K562 (cell line): ENCODE results near the gene CCL2. TPM values are rescaled to one million over a fixed set of nuclear protein-coding genes. Genes with fewer than 3 reads are reported as not detected.

ENCODE experiments used
- ATAC-seq: fragments of 200-7000 bp; cut with Tn5 transposase; 3 replicates; pipeline ENCODE4 v1.9.1; 2020; ENCODE audit warnings: moderate library complexity
- BruUV-seq: library from RNA; stranded (reverse); fragments of 400-500 nt; replicated peaks from 2 replicates; lab custom pipeline; 2021; lab: Mats Ljungman, UMichigan
- CTCF ChIA-PET: fragments of 300-600 bp; formaldehyde crosslinking; extraction: SDS; loops from one replicate; lab custom pipeline; 2021; ENCODE audit warnings: low intra/inter-chr PET ratio; lab: Yijun Ruan, JAX
- POLR2A ChIA-PET: fragments of 300-600, 350-650 bp; sonication (Branson Sonifier 250); formaldehyde crosslinking; extraction: SDS; loops from one replicate; lab custom pipeline; 2021; ENCODE audit warnings: antibody characterized with exemption, inconsistent platforms; lab: Yijun Ruan, JAX
- DNase-seq, 4 experiments: peaks; one replicate each; pipeline versions ENCODE4 v3.0.0 to v3.0.0-alpha.2; 2011 to 2018; ENCODE audit warnings: low spot score in 3 of 4, mixed read lengths in 3 of 4; ENCODE audit errors: extremely low read depth in 1 of 4
- FAIRE-seq: peaks from 2 replicates; lab custom pipeline; 2011; peaks lifted over from hg19 to GRCh38; lab: Jason Lieb, UNC
- H2AFZ ChIP-seq: 2 replicates; pipeline ENCODE4 v1.6.0; 2011; ENCODE audit warnings: low read depth, low read length, control low read depth, inconsistent platforms
- H3K27ac ChIP-seq: fragments of 200-600 bp; 3 replicates; pipeline ENCODE4 v1.8.0; 2011; ENCODE audit warnings: low read depth, mild to moderate bottlenecking, control low read depth, inconsistent platforms, low read length, moderate library complexity, mixed read lengths; ENCODE audit errors: extremely low read depth
- H3K27me3 ChIP-seq, 2 experiments: fragments of 300-600 bp in 1 of 2; 2 replicates in 1 of 2; 3 replicates in 1 of 2; pipeline versions ENCODE4 v1.6.0 to v1.8.0; 2011; ENCODE audit warnings: inconsistent platforms in 2 of 2, low read length in 2 of 2, mild to moderate bottlenecking in 1 of 2, mixed read lengths in 1 of 2, moderate library complexity in 1 of 2; ENCODE audit not compliant: control insufficient read depth in 2 of 2, insufficient read depth in 2 of 2
- H3K36me3 ChIP-seq: fragments of 300-600 bp; 3 replicates; pipeline ENCODE4 v1.8.0; 2011; ENCODE audit warnings: mild to moderate bottlenecking, low read length, inconsistent platforms; ENCODE audit not compliant: control insufficient read depth, insufficient read depth
- H3K4me1 ChIP-seq, 2 experiments: fragments of 200-600 bp in 1 of 2; replicated peaks in 1 of 2; 2 replicates in 1 of 2; 3 replicates in 1 of 2; pipeline versions ENCODE4 v1.5.1 to v1.8.0; 2011; ENCODE audit warnings: inconsistent platforms in 2 of 2, low read length in 2 of 2, mild to moderate bottlenecking in 1 of 2, mixed read lengths in 1 of 2, moderate library complexity in 1 of 2; ENCODE audit not compliant: control insufficient read depth in 2 of 2, insufficient read depth in 2 of 2
- H3K4me2 ChIP-seq: 2 replicates; pipeline ENCODE4 v1.6.1; 2011; ENCODE audit warnings: low read length, control low read depth, inconsistent platforms, mixed read lengths; ENCODE audit not compliant: insufficient read depth
- H3K4me3 ChIP-seq: fragments of 200-600 bp; sonication (generic), shearing (Covaris generic); 2 replicates; pipeline ENCODE4 v1.5.1; 2016; ENCODE audit warnings: control low read depth, inconsistent platforms
- H3K79me2 ChIP-seq: fragments of 200-600 bp; 3 replicates; pipeline ENCODE4 v1.8.0; 2011; ENCODE audit warnings: low read length, inconsistent platforms; ENCODE audit not compliant: control insufficient read depth, insufficient read depth
- H3K9ac ChIP-seq, 2 experiments: 2 replicates each; pipeline versions ENCODE4 v1.6.0 to v1.6.1; 2011; ENCODE audit warnings: low read depth in 2 of 2, low read length in 2 of 2, control low read depth in 1 of 2, inconsistent platforms in 1 of 2, mild to moderate bottlenecking in 1 of 2, mixed read lengths in 1 of 2; ENCODE audit not compliant: insufficient read depth in 1 of 2
- H3K9me1 ChIP-seq: one replicate; pipeline ENCODE4 v1.6.0; 2011; ENCODE audit warnings: inconsistent platforms, mild to moderate bottlenecking, low read length, moderate library complexity; ENCODE audit not compliant: control insufficient read depth, insufficient read depth
- H3K9me3 ChIP-seq: replicated peaks from 2 replicates; pipeline ENCODE4 v1.5.1; 2011; ENCODE audit warnings: low read depth, low read length, inconsistent platforms; ENCODE audit not compliant: control insufficient read depth, insufficient read depth
- H4K20me1 ChIP-seq: replicated peaks from 2 replicates; pipeline ENCODE4 v1.6.1; 2011; ENCODE audit warnings: low read length, inconsistent platforms, mixed read lengths; ENCODE audit not compliant: control insufficient read depth, insufficient read depth
- C11orf30 ChIP-seq: fragments of 450-650 bp; IDR thresholded peaks from 2 replicates; pipeline ENCODE4 v1.6.1; 2016; ENCODE audit warnings: low read depth, mild to moderate bottlenecking
- MAFF ChIP-seq: IDR thresholded peaks from 2 replicates; pipeline ENCODE4 v1.6.1; 2012; ENCODE audit warnings: low read length, improper control_type of control experiment
- MAFG ChIP-seq: fragments of 450-650 bp; conservative IDR thresholded peaks from 2 replicates; pipeline ENCODE4 v1.6.1; 2016; ENCODE audit warnings: missing genetic modification characterization, missing compliant biosample characterization
- MAFK ChIP-seq: IDR thresholded peaks from 2 replicates; pipeline ENCODE4 v1.6.1; 2011; ENCODE audit warnings: low read length, improper control_type of control experiment
- MEF2A ChIP-seq: IDR thresholded peaks from 2 replicates; pipeline ENCODE4 v1.6.1; 2011; ENCODE audit warnings: low read depth, mild to moderate bottlenecking, low read length, moderate library complexity; ENCODE audit not compliant: control insufficient read depth
- ZFX ChIP-seq: sonication (generic); formaldehyde crosslinking; IDR thresholded peaks from 2 replicates; pipeline ENCODE4 v1.8.0; 2022; ENCODE audit warnings: mild to moderate bottlenecking, missing genetic modification reagents, moderate library complexity
- ZNF316 ChIP-seq: fragments of 450-650 bp; IDR thresholded peaks from 2 replicates; pipeline ENCODE4 v1.6.1; 2016
- ZNF436 ChIP-seq: fragments of 250-450, 450-650 bp; sonication (Bioruptor Pico); formaldehyde crosslinking; IDR thresholded peaks from 2 replicates; pipeline ENCODE4 v1.7.0; 2020; ENCODE audit warnings: mild to moderate bottlenecking
- WGBS: fragments of 100-300 bp; shearing (Covaris generic); methylation state at CpG from one replicate; pipeline ENCODE4 v1.1.6; 2016; ENCODE audit warnings: low coverage, mixed read lengths; ENCODE audit not compliant: insufficient coverage; ENCODE audit errors: missing lambda C conversion rate; 5-methylcytosine and 5-hydroxymethylcytosine counted together
- in situ Hi-C: fragments of 300-500 bp; cut with MboI; formaldehyde crosslinking; loops from 4 replicates; pipeline ENCODE4 v1.15.0; 2018; ENCODE audit warnings: inconsistent platforms, mixed read lengths
- intact Hi-C: fragments of 100-400 bp; cut with micrococcal nuclease; formaldehyde crosslinking; loops from 2 replicates; pipeline ENCODE4 v1.14.2; 2022
- polyA plus RNA-seq, 8 experiments: library from polyadenylated mRNA; depleted of rRNA in 4 of 8; stranded (reverse) in 5 of 8; unstranded in 3 of 8; fragments of >200 nt; fragmentation: Nextera tagmentation in 2 of 8; fragmentation: Illumina TruSeq in 1 of 8; extraction: Ambion mirVana in 2 of 8; extraction: Trizol in 1 of 8; gene quantifications; 2 replicates each; pipeline versions ENCODE4 v1.2.1 to v1.2.3, GENCODE V29; 2011 to 2014; ENCODE audit warnings: inconsistent platforms in 1 of 8, missing spikeins in 1 of 8
- total RNA-seq, 7 experiments: library from RNA; depleted of rRNA in 6 of 7; stranded (reverse); fragments of >200 nt in 6 of 7; fragmentation: Illumina TruSeq in 2 of 7; extraction: Trizol in 2 of 7; gene quantifications; 2 replicates each; pipeline versions ENCODE4 v1.2.1 to v1.2.3, GENCODE V29; 2011 to 2021; ENCODE audit warnings: low replicate concordance in 1 of 7
- TF ChIP-seq, protein P1 (sequence below): fragments of 250-450 bp; sonication (Bioruptor Pico); IDR thresholded peaks from 2 replicates; pipeline ENCODE4 v1.5.0; 2020; ENCODE audit warnings: mild to moderate bottlenecking
- TF ChIP-seq, protein P2 (sequence below): fragments of 450-650 bp; formaldehyde crosslinking; IDR thresholded peaks from 2 replicates; pipeline ENCODE4 v1.4.0; 2022; ENCODE audit warnings: missing genetic modification characterization

CCL2 gene
- total and polyA plus RNA-seq, 9 of the 15 experiments (the other 6 are each of a cell fraction or from before 2014, with no cell fraction given): 0.54 to 5.4 (median 0.88) TPM

DNA sequence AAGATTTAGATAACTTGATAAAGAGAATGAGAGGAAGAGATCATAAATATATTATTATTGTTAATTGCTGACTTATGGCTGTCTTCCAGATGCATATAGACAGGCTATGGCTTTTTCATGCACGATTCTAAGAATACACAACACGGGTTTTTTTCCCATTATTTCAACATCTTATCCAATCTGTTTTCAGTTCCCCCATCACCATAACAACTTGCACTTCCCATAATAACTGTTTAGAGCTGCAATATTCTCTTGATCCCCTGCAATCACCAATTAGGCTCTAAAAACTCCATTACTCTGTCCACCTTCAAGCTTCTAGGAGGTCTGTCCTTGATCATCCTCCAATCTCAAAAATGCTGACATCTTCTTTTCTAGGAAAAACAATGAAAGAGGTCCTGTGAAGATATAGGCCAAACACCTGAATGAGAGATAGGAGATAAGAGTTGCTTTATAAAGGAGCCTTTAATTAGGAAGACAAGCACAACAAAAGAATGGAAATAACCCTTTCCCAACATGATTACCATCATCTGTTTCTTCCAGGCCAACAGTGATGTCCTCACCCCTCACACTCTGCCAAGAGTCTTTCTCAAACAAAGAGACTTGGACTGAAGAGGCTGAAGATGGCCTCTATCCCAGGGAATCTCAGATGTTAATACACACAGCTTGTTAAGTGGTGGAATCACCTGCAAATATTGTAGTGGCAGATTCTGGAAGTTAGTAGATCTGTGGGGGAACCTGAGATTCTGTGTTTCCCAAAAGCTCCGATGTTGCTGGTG is 32.2 kb upstream of the CCL2 start:
- Histone ChIP-seq H3K9ac (no peak overlapping the region), H3K36me3 (no peaks in the 10 kb centered on the region), H3K4me2 (no peak overlapping the region), H3K79me2 (no peaks in the 10 kb centered on the region), H3K9me3 (no peaks in the 10 kb centered on the region), H3K4me1 (no peaks in the 10 kb centered on the region), H3K27ac (no peak overlapping the region)
- in situ Hi-C loops: no loop called here
- BruUV-seq: no TSS peak
- 0% methylated on average over 3 of the region's 3 CpGs for WGBS
- intact Hi-C loops: no loop called here
- FAIRE-seq: no peak
- TF ChIP-seq MEF2A (no peak), ZNF436 (CRISPR knock-in tag) (no peak), MAFF (peak; percentile 72), ZFX (no peak), ZNF316 (peak; percentile 79), MAFK (peak; percentile 65), C11orf30 (peak; percentile 65), MAFG (tag) (peak; percentile 59; the same call in 1 of the 2 replicates)
- TF ChIP-seq, protein P1, sequence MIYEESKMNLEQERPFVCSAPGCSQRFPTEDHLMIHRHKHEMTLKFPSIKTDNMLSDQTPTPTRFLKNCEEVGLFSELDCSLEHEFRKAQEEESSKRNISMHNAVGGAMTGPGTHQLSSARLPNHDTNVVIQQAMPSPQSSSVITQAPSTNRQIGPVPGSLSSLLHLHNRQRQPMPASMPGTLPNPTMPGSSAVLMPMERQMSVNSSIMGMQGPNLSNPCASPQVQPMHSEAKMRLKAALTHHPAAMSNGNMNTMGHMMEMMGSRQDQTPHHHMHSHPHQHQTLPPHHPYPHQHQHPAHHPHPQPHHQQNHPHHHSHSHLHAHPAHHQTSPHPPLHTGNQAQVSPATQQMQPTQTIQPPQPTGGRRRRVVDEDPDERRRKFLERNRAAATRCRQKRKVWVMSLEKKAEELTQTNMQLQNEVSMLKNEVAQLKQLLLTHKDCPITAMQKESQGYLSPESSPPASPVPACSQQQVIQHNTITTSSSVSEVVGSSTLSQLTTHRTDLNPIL: no peak
- TF ChIP-seq, protein P2, sequence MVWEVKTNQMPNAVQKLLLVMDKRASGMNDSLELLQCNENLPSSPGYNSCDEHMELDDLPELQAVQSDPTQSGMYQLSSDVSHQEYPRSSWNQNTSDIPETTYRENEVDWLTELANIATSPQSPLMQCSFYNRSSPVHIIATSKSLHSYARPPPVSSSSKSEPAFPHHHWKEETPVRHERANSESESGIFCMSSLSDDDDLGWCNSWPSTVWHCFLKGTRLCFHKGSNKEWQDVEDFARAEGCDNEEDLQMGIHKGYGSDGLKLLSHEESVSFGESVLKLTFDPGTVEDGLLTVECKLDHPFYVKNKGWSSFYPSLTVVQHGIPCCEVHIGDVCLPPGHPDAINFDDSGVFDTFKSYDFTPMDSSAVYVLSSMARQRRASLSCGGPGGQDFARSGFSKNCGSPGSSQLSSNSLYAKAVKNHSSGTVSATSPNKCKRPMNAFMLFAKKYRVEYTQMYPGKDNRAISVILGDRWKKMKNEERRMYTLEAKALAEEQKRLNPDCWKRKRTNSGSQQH (CRISPR knock-in tag): no peak
- TF ChIP-seq, all 486 proteins: peak for 5
- no peaks in the 10 kb centered on the region; a peak in 1 of 5 replicates for H3K27me3 ChIP-seq
- DNase-seq: no peak
- no peaks in the 10 kb centered on the region for H3K9me1 ChIP-seq
- no peak overlapping the region for H2AFZ ChIP-seq
- H3K4me3 ChIP-seq: no peak overlapping the region
- CTCF ChIA-PET: no interaction called here
- no peaks in the 10 kb centered on the region for H4K20me1 ChIP-seq
- ATAC-seq: no peak
- POLR2A ChIA-PET: no interaction called here
